Posterior vena cava (tissue), 2 donors: ENCODE measurements around the gene NDE1. TPM values are rescaled to one million over a fixed set of nuclear protein-coding genes. Genes with fewer than 3 reads are reported as not detected.
A peak's percentile ranks its signal among the peaks of the same experiment; 100 is the strongest.
"Not testable (repeated sequence)": the region's sequence is repeated elsewhere in the genome, so short reads cannot be mapped to it uniquely, and the experiment has no call there.

Source experiments
- DNase-seq: peaks from one replicate; pipeline ENCODE4 v3.0.0-alpha.2; 2020; ENCODE audit warnings: low spot score
- intact Hi-C, 2 donors: fragments of 100-400 bp; cut with DNase I; formaldehyde crosslinking; loops; one replicate each; pipeline versions ENCODE4 v1.14.1 to v1.14.2; 2022 to 2023
- total RNA-seq, 2 donors: library from RNA; stranded (reverse); fragmentation: NEBNext Ultra II Directional; extraction: Animal tissue kit (Norgen Biotek cat#: 25700); gene quantifications; one replicate each; pipeline ENCODE4 v1.2.1, GENCODE V29; 2021
- donor health status: DM: yes; HTN: yes; CAD: no.
- donor health status: DM: yes; HTN: yes; CAD: no.

The NDE1 gene
- total RNA-seq, 2 donors from 2014 or later, result 32.3 to 38.1 TPM

DNA sequence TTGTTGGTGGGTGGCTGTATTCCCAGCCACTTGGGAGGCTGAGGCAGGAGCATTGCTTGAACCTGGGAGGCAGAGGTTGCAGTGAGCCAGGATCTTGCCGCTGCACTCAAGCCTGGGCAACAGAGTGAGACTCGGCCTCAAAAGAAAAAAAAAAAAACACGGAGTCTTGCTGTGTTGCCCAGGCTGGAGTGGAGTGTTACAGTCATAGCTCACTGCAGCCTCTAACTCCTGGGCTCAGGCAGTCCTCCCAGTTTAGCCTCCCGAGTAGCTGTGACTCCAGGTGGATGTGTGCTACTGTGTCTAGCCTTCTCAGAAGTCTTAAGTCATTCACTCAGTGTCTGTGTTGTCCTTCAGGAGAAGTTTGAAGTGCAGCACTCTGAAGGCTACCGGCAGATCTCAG lies 27.4 kb downstream of the NDE1 start:
- intact Hi-C loops, result no loop called here
- DNase-seq, result no peak

DNA sequence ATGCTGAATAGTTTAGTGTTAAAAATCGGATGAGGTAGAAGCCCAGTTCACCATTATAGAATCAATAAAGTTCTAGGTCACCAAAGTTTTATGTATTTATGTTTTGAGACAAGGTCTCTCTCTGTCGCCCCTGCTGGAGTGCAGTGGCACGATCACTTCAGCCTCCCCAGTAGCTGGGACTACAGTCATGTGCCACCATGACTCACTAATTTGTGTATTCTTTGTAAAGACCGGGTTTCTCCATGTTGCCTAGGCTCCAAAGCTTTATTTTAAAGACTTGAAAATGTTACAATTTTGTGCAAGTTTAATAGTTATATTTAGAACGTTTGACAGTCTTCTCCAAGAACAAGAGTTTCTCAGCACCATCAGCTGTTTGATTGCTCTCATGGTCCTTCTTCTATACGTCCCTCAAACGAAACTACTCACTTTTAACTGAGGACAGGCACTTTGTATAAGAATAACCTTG lies 32.1 kb downstream of the NDE1 start:
- intact Hi-C loops, result no loop called here
- peak; percentile 82 for DNase-seq

DNA sequence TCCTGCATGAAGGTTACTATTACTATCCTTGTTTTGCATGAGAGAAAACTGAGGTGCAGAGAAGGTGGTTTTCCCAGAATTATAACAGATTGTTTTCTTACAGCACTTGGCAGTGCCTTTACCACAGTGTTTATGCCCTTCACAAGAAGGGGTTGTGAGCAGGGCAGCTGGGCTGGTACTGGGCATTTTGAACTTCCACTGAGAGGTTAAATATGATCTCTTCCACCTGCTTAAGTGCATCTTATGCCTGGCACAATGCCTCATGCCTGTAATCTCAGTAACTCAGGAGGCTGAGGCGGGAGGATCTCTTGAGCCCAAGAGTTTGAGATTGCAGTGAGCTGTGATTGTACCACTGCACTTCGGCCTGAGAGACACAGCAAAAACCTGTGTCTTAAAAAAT lies 36.2 kb downstream of the NDE1 start:
- no peak for DNase-seq
- intact Hi-C loops, result no loop called here

DNA sequence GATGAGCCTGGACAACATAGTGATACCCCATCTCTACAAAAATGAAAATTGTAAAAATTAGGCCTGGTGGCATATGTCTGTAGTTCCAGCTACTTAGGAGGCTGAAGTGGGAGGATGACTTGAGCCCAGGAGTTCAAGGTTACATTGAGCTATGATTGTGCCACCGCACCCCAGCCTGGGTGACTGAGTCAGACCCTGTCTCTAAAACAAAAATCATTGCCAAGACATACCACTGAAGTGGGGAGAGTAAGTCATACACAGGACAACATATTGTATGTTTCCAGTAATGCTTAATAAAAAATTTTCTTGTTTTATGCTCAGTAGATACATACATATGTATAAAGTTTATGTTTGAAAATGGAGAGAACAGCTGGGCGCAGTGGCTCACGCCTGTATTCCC lies 39.2 kb downstream of the NDE1 start:
- DNase-seq, result no peak
- intact Hi-C loops, result no loop called here

DNA sequence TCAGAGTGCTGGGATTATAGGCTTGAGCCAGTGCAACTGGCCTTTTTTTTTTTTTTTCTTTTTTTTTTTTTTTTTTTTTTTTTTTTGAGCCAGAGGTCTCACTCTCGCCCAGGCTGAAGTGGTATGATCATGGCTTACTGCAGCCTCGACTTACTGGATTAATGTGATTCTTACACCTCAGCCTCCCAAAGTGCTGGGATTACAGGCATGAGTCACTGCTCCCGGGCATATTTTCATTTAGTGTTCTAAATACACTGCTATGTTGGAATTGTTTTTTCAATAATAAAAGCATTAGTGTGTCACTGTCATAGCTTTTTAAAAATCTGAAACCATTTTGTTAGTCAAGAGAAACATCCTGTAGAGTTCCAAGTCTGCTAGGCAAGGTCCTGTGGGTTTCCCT lies 40.3 kb downstream of the NDE1 start:
- no peak for DNase-seq
- intact Hi-C loops, result no loop called here

DNA sequence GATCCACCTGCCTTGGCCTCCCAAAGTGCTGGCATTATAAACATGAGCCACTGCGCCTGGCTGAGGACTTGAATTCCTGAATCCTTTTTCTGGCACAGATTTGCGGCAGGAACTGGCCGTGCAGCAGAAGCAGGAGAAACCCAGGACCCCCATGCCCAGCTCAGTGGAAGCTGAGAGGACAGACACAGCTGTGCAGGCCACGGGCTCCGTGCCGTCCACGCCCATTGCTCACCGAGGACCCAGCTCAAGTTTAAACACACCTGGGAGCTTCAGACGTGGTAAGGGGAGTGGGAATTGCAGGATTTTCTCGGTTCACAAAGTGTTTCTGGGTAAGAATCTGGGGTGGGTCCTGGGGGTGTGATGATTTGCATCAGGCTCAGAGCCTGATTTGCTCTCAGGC lies 41.0 kb downstream of the NDE1 start:
- no peak for DNase-seq
- intact Hi-C loops, result no loop called here

DNA sequence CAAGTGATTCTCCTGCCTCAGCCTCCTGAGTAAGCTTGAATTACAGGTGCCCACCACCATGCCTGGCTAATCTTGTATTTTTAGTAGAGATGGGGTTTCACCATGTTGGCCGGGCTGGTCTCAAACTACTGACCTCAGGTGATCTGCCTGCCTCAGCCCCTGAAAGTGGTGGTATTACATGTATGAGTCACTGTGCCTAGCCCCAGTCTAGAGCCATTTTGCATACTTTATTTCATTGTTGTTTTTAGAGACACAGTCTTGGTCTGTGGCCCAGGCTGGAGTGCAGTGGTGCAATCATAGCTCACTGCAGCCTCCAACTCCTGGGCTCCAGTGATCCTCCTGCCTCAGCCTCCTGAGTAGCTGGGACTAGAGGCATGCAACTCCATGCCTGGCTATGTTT lies 42.5 kb downstream of the NDE1 start:
- intact Hi-C loops, DNase-seq: not testable (repeated sequence)

DNA sequence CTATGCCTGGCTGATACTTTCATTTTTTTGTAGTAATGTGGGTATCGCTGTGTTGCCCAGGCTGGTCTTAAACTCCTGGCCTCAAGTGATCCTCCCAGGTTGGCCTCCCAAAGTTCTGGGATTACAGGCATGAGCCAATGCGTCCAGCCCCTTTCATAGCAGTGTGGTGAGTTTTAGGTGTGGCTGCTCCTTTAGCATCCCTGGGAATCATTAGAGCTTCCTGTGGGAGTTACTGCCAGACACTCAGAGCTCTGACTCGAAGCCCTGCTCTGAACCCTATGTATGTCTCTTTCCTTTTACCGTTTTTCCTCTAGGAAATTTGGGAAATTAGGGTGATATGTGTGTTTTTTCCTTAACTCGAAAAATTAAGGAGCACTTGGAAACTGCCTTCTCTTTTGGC lies 44.5 kb downstream of the NDE1 start:
- no peak for DNase-seq
- intact Hi-C loops, result no loop called here

DNA sequence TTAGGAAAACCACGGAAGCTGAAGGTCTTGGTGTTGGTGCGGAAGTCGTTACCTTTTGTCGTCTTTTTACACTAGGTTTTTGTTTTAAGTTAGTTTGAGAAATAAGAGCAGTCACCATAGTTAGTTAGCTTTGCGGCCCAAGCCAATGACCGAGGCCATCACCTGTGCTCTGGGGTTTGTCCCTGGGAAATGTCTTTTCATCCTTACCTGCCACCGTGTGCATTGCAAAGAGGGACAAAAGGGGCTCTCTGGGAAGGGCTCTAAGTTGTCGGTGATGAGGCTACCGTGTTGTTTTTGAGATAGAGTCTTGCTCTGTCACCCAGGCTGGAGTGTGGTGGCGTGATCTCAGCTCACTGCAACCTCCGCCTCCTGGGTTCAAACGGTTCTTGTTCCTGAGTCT lies 49.8 kb downstream of the NDE1 start:
- intact Hi-C loops, result no loop called here
- no peak for DNase-seq

DNA sequence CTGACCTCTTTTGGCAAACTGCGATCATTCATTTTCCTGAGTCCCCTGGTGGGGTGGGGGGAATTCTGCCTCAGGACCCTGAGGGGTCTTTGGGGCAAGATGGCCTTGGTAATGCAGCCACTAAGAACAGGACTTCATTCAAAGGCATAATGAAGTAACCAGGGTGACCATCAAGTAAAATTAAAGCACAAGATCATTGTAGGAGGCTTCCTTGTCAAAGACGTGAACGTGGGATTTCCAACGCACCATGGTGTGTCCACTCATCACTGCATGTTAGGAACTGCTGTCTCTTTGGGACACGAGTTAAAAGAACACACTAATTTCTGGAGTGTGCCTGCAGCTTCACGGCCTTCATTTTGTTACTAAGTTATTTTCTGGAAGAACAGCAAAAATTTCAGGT lies 51.3 kb downstream of the NDE1 start:
- intact Hi-C loops, result no loop called here
- no peak for DNase-seq

DNA sequence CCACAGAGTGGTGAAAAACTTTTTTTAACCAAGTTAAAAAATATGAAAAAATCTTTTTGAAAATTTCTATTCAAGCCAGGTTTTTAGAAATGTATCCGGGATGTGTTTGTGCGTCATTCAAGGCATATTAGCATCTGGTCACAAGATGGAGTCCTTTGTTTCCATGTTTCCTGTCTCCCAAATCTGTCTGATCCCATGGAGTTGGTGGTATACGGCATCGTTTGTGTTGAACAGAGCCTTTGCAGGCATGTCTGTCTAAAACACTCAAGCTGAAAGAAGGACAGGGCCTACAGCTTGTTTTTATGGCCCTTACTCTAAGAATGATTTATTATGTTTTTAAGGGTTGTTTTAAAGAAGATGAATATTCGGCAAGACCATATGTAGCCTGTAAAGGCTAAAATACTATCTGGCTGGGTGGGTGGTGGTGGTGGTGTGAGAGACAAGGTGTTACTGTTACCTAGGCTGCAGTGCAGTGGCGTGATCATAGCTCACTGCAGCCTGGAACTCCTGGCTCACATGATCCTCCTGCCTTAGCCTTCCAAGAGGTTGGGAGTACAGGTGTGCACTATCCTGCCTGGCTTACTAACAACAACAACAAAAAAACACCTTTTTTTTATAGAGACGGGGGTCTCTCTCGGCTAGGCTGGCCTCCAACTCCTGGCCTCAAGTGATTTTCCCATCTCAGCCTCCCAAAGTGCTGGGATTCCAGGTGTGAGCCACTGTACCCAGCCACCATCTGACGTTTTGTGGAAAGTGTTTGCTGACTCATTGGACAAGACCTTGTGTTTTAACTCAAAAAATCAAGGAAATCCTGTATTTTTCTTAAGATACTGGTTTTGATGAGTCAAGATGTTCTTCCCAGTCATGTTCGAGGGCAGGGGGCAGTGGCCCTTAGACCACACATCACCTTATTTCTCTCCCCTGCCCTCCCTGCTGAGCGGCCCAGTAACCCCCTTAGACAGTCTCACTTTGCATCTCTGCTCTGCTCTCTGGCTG lies 52.2 kb downstream of the NDE1 start:
- no peak for DNase-seq
- intact Hi-C loops, result no loop called here

DNA sequence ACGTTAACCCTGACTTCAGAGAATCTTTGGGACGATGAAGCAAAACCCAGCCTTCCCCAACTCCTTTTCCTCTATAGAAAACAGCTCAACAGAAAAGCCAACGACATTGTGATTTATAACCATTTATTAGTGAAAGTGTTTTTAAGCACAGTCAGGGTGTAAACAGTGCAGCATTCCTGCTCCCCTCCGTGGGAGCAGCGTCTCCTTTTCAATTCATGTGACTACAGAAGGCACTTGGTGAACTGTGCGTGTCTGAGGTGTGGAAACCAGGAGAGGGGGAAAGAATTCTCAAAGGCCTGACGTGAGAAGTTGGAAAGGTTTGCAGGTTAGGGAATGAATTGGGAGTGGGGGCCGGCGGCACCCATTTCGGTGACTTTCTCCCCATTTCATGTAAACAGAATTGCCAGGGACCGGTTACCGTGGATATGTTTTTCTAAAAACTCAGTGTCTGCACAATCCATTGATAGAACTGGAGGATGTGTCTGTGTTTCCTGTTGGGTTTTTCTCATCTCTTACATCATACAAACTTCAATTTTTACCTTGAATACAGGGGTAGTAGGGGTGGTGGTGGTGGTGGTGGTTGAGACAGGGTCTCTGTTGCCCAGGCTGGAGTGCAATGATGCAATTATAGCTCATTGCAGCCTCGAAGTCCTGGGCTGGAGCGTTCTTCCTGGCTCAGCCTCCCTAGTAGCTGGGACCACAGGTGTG lies 53.1 kb downstream of the NDE1 start:
- no peak for DNase-seq
- intact Hi-C loops, result no loop called here

DNA sequence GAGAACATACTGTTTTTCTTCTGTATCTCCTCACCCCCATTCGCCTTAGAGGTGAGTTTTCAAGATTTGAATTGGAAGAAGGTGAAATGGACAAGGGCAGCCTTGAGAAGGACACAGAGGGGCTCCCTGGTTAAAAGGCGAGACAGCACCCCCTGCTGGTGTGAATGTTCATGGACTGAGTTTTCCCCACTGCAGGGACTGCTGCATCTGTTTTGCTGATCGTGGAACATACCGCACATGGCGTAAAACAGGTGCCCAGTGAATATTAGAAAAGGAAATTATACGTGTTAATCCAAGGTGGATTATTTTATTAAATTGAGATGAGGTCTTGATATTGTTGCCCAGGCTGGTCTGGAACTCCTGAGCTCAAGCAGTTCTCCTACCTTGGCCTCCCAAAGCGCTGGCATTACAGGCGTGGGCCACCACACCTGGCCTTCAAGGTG lies 54.5 kb downstream of the NDE1 start:
- DNase-seq, result peak; percentile 91
- intact Hi-C loops, result no loop called here

DNA sequence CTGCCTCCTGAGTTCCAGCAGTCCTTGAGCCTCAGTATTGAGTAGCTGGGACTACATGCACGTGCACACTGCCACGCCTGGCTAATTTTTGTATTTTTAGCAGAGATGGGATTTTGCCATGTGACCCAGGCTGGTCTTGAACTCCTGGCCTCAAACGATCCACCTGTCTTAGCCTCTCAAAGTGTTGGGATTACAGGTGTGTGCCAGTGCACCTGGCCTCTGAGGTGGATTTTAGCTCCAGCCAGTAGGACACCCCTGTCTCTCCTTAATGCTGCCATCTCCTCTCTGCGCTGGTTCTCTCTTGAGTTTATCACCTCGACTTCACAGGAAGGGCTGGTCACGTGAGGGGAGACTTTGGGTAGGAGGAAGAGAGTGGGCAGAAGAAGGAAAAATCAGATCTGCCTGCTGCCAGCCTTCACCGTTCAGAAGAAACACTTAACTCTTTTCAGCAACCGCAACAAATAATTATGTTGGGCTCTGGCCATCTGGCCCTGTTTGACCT lies 55.1 kb downstream of the NDE1 start:
- no peak for DNase-seq
- intact Hi-C loops, result no loop called here

DNA sequence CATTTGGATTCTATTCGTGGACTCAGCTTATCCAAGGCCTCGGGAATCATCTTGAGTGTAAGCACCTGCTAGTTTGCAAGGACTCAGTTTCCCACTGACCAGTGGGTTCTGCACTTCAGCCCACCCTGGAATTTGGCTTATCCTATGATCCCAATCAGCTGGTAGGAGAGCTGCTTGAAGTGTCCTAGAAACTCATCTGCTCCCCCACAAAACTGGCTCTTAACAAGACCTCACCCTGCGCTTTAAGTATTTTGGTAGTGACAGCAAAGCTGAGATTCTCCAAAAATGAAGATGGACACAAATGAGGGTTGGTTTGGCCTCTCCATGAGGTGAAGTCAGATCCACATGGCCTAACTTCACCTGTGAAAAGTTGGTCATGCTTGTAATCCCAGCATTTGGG lies 57.3 kb downstream of the NDE1 start:
- no peak for DNase-seq
- intact Hi-C loops, result no loop called here

DNA sequence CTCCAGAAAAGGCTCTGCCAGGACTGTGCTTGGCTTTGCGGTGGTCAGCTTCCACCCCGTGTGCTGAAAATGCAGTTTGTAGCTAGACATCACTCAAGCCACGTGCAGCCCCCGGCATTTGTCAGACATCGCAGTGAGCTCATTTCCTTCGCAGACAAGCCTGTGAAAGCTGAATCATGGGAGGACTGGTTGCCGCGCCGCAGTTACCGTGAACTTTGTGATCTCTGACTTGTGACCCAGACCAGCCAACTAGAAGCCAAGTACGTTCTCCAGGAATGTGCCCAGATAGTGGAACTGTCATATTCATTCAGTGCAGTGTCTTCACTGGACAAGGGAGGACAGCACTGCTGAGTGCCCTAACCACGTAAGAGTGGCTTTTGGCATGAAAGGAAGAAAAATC lies 58.1 kb downstream of the NDE1 start:
- no peak for DNase-seq
- intact Hi-C loops, result no loop called here

DNA sequence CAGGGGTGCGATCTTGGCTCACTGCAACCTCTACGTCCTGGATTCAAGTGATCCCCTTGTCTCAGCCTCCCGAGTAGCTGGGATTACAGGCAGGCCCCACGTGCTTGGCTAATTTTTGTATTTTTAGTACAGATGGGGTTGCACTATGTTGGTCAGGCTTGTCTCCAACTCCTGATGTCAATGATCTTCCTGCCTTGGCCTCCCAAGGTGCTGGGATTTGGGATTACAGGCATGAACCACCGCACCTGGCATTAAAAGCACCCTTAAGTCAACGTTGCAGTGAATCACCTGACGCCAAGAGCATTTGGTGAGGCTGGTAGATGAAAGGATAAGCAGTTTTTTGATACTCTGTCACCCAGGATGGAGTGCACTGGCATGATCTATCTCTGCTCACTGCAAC lies 59.0 kb downstream of the NDE1 start:
- intact Hi-C loops, result no loop called here
- DNase-seq, result no peak

DNA sequence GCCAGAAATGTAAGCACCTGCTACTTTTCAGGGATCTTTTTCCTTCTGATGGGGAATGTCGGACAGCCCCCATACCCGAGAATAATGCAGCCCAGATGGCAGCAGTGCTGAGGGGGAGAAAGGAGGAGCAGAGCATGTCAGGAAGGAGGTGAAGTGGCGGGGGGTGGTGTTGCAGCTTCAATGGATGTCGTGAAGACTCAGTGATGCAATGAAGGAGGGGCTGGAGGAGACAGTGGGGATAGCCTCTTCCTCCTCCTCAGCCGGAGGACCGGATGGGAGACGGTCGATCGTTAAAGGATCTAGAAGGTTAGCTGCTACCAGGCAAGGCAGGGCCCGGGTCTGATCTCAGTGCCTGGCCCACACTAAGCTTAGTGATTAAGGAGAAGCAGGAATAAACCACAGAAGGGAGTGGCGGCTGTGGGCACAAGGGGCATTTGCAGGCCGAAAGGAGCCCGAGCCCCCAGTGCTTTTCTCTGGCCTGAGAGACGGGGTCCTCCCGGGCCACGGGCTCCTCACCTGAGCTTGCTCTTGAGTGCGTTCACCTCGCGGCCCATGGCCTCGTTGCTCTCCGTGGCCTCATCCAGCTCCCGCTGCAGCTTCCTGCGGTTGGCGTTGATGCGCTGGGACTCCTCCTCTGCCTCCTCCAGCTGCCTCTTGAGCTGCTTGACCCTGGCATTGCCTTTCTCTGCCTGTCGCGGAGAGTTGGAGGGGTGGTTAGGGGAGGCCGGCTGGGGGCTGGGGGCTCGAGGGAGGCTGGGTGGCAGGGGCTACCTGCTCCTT lies 64.5 kb downstream of the NDE1 start:
- intact Hi-C loops, result no loop called here
- no peak for DNase-seq

DNA sequence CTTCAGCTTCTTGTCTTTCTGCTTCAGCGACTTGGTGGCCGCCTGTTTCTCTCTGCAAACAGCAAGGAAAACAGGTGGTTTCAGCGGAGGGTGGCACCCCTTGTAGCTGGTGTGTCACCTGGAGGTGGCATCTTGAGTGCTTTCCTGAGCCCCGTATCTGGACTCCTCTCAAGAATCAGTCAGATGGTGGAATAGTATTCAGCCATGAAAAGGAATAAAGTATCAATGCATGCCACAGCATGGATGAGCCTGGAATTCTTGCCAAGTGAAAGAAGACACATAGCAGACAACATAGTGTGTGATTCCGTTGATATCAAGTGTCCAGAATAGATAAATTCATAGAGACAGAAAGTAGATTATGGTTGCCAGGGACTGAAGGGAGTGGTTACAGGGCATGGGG lies 65.2 kb downstream of the NDE1 start:
- intact Hi-C loops, result no loop called here
- DNase-seq, result no peak
